ENCODE measurements around the gene KRT79.
"Not testable (repeated sequence)": the region's sequence is repeated elsewhere in the genome, so short reads cannot be mapped to it uniquely, and the experiment has no call there.

KRT79 gene

GRCh38 chr12:52833922-52834726 lies at the start of gene KRT79:
TSS of gene KRT79 (minus strand) at chr12:52834311. CDS start at chr12:52834260, 51 bp downstream.
- no peak for DNase-seq

GRCh38 chr12:52880499-52880898 lies 46.4 kb upstream of the KRT79 start:
- DNase-seq: not testable (repeated sequence)

GRCh38 chr12:52879394-52880351 lies 45.6 kb upstream of the KRT79 start:
- peak; percentile 71 for DNase-seq

GRCh38 chr12:52878507-52879393 lies 44.6 kb upstream of the KRT79 start:
- DNase-seq: no peak

- DNase-seq: no peak
Observed at GRCh38 chr12:52877242-52877641, 43.1 kb upstream of the KRT79 start.

GRCh38 chr12:52876372-52876771 lies 42.3 kb upstream of the KRT79 start:
- no peak for DNase-seq

GRCh38 chr12:52874573-52875435 lies 40.7 kb upstream of the KRT79 start:
- no peak for DNase-seq

GRCh38 chr12:52873832-52874572 lies 39.9 kb upstream of the KRT79 start:
- peak; percentile 56 for DNase-seq

- no peak for DNase-seq
Observed at GRCh38 chr12:52873513-52873831, 39.4 kb upstream of the KRT79 start.

GRCh38 chr12:52872644-52873389 lies 38.7 kb upstream of the KRT79 start:
- no peak for DNase-seq

GRCh38 chr12:52871291-52872039 lies 37.4 kb upstream of the KRT79 start:
- peak; percentile 35 for DNase-seq

GRCh38 chr12:52870361-52871290 lies 36.5 kb upstream of the KRT79 start:
- DNase-seq: peak; percentile 74

GRCh38 chr12:52867642-52868041 lies 33.5 kb upstream of the KRT79 start:
- peak; percentile 41 for DNase-seq

- DNase-seq: no peak
Observed at GRCh38 chr12:52867152-52867551, 33.0 kb upstream of the KRT79 start.

- DNase-seq: no peak
Observed at GRCh38 chr12:52865090-52865944, 31.2 kb upstream of the KRT79 start.

GRCh38 chr12:52862023-52862422 lies 27.9 kb upstream of the KRT79 start:
- no peak for DNase-seq

GRCh38 chr12:52861511-52861910 lies 27.4 kb upstream of the KRT79 start:
- no peak for DNase-seq
